ENCODE measurements around the gene PLPP7.
"Not testable (repeated sequence)": the region's sequence is repeated elsewhere in the genome, so short reads cannot be mapped to it uniquely, and the experiment has no call there.

Gene PLPP7
- 0 to 0.18 (median 0) reads per million in 4 experiments for total RNA-seq

DNA sequence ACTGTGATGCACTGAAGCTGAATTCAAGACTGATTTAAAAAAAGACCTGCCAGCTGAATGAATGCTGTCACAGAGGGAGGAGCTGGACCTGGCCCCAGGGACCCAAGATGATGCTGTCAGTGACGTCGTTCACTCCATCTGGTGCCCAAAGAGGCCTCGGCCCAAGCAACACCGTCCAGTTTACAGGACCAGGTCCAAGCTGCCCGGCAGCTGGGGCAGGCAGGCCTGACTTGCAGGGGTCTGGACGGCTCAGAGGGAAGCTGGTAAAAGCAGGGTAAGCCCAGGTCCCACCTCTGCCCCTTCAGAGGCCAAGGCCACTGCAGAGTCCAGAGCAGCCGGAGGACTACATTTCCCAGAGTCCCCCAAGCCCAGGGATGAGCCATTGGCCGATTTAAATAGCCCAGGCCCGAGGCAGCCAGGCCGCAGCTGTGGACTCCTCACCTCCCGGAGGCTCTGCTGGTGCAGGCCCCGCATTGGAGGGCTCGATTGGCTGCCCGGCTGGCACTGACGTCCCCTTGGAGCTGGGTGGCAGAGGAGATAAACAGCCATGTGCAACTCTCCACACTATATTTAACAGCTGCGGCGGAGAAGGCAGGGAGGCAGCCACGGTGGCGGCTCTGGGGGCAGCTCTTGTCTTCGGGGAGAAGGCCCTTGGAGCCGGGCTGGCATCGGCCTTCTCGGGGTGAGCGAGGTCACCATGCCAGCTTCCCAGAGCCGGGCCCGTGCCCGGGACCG lies at the start of gene PLPP7:
Gene PLPP7 (plus strand): TSS at position 423 of the 735 bp plus-strand sequence. CDS start 275 bp downstream, at position 698.
- no peak for DNase-seq

DNA sequence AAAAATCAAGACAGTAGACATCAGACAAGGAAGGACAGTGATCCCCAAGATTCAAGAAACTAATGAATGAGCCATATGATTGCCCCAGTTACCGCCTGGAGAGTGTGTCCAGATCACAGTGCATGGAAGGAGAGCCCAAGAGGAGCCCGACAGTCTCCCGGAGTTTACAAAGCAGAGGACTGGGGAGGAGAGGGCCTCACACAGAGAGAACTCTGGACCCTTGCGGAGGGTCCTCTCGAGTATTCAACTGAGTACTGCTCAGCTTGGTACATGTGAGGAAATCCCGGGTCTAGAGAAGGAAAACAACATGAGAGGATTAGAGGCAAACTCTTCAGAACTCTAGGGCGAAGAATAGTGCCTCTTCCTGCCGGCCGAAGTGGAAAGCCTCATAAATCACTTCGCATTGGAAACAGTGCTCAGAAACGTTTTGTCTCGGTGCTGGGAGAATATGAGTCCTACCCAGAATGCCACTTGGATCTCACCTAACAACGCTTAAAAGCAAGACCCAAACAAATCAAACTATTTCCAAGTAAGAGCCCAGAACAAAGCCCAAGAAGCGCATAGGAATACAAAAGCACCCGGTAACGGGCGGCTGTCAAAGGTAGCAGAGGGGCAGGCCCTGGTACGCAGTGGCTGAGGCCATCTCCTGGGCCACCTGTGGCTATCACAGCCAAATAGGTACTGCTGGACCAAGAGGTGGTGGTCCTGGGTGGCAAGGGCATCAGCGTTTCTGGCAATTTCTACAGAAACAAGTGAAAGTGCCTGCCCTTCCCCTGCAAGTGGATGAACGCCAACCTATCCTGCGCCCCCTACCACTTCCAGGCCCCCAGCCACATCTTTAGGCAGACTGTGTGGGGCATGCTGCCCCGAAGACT lies 49.2 kb upstream of the PLPP7 start:
- DNase-seq: no peak

DNA sequence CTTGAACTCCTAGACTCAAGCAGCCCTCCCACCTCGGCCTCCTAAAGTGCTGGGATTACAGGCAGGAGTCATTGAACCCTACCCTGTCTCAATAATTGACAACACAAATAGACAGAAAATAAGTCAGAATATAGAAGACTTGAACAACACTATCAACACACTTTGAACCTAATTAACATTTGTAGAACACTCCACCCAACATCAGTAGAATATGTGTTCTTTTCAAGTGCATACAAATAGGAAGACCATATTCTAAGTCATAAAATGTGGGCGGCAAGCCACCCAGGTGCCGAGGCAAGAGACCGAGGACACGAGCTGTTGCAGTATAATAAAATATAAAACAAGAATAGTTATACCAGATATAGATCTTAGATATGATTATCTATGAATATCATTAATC lies 45.2 kb upstream of the PLPP7 start:
- not testable (repeated sequence) for DNase-seq

GRCh38 chr9:131246618-131247017 lies 42.9 kb upstream of the PLPP7 start:
- no peak for DNase-seq

DNA sequence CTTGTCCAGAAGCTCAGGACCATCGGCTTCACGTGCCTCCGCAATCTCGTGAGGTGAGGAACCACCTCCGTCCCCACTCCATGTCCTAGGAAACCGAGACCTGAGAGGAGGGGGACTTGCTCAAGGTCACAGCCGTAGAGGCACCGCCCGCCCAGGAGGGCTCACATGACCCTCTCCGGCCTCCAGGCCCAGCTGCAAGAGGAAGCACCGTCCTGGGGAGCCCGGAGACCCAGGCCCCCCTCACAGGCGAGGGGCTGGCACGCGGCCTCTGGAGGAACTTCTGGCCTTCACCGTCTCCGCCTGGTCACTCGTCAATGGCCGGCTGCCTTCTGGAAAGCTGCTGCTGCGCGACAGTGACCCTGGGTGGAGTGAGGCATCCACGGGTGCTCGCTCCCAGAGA lies 37.4 kb upstream of the PLPP7 start:
- no peak for DNase-seq

GRCh38 chr9:131253891-131254491 lies 35.5 kb upstream of the PLPP7 start:
- DNase-seq: no peak

GRCh38 chr9:131254626-131255025 lies 34.9 kb upstream of the PLPP7 start:
- DNase-seq: no peak

- no peak for DNase-seq
These were observed 33.8 kb upstream of the PLPP7 start for GRCh38 chr9:131255676-131256197.

- DNase-seq: no peak
These were observed 32.1 kb upstream of the PLPP7 start for GRCh38 chr9:131257266-131258025.

GRCh38 chr9:131258186-131258585 lies 31.3 kb upstream of the PLPP7 start:
- DNase-seq: no peak

DNA sequence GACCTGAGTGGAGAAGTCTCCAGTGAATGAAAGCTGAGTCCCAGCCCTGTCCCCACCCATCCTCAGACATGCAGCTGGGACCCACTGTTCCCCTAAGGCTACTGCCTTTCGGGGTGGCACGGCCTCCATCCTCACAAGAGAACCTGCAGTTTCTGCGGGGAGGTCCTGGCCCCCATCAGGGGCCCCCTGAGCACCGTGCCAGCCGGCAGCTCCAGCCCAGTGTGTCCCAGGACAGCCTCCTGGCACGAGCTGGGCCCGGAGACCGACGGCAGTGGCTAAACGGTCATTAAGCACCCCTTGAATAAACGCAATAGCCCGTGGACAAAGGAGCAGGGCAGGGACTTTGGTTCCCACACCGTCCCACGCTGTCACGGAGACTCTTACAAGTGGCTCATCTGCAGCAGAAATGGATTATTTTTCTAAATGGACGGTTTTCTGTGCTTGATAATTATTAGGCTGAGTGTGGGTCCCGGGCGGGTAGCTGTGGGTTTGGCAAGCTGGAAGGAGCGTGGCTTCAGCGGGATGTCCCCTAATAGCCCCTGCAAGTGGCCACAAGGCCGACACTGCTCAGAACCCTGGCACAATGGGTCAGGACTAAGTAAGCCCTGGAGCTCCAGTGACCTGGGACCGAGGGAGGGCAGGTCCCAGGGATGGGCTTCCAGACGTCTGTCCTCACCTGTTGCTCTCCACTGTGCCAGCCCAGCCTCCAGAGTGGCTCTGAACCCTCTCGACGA lies 30.7 kb upstream of the PLPP7 start:
- DNase-seq: no peak

DNA sequence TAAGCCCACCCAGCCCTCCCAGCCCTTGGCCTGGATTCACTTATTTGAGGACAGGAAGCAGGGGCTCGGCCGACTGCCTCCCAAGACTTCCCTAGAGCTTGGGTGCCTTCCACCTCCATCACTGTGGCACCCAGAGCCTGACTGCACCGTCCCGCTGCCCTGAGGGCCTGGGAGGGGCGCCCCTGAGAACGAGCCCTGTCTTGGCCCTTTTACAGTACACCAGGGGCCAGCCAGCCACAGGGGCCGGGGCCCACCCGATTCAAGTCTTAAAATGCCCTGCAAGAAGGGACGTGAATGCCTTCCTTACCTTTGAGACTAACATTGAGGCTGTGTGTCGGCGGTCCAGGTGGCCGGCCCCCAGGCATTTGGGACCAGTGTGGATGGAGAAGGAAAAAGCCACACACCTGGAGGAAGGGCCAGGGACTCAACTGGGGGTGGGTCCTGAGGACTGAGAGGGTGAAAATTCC lies 30.1 kb upstream of the PLPP7 start:
- DNase-seq: no peak

- DNase-seq: no peak
These were observed 29.5 kb upstream of the PLPP7 start for GRCh38 chr9:131259916-131260597.

DNA sequence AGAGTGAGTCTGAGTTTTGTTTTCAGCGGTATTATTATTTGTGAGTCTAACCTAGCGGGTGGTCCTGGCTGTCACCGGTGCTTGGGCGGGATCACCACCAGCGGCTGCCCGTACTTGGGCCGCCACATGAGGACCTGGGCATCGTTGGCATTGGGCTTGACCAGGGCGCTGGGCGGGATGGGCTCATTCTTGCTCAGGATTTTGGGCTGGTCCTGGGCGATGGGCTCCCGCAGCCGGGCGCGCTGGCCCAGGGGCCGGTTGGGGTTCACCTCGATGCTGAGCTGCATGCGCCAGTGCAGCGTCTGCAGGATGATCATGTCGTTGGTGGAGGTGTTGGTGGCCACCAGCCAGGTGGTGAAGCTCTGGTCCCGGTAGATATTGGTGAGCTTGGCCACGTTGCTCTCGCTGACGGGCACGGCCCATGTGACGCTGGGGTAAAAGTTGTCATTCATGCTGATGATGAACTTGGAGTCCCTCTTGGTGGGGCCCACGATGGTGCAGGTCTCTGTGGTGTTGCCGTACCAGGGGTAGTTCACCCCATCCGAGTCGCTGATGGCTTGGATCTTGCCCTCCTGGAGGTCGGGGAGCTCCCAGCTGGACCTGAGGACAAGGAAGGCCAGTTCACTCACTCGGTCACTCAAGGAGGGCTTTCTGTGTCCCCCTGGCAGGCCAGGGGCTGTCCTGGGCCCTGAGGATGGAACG lies 28.6 kb upstream of the PLPP7 start:
- no peak for DNase-seq

DNA sequence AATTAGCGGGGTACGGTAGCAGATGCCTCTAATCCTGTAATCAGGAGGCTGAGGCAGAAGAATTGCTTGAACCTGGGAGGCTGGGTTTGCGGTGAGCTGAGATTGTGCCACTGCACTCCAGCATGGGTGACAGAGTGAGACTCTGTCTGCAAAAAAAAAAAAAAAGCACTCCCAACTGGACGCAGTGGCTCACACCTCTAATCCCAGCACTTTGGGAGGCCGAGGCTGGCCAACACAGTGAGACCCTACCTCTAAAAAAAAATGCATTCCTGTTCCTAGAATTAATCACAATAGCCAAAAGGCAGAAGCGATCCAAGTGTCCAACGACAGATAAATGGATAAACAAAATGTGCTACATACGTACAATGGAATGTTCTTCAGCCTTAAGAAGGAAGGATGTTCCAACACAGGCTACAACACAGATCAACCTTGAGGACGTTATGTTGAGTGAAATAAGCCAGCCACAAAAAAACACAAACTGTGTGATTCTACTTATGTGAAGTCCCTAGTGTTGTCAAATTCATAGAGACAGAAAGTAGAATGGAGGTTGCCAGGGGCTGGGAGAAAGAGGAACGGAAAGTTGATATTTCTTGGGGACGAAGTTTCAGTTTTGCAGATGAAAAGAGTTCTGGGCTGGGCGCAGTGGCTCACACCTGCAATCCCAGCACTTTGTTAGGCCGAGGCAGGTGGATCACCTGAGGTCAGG lies 27.0 kb upstream of the PLPP7 start:
- no peak for DNase-seq

- DNase-seq: not testable (repeated sequence)
These were observed 26.5 kb upstream of the PLPP7 start for GRCh38 chr9:131263033-131263343.

- no peak for DNase-seq
These were observed 25.8 kb upstream of the PLPP7 start for GRCh38 chr9:131263701-131264100.

DNA sequence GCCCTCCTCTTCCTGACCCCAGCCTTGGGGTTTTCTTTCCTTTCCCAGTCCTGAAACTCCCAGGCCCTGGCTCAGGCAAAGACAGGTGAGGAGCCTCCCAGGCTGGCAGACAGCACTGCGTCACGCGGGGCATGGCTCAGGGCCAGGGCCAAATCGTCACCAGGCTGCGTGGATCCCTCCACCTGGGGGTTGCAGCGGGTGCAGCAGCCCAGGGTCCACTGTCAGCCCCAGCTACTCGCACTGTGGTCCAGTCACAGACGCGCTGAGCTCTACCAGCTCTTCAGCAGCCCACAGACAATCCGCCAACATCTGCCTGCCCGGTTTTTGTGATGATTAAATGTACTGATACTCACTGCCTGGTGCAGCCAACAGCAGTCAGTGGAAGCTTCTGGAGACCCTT lies 25.3 kb upstream of the PLPP7 start:
- DNase-seq: peak; percentile 41

DNA sequence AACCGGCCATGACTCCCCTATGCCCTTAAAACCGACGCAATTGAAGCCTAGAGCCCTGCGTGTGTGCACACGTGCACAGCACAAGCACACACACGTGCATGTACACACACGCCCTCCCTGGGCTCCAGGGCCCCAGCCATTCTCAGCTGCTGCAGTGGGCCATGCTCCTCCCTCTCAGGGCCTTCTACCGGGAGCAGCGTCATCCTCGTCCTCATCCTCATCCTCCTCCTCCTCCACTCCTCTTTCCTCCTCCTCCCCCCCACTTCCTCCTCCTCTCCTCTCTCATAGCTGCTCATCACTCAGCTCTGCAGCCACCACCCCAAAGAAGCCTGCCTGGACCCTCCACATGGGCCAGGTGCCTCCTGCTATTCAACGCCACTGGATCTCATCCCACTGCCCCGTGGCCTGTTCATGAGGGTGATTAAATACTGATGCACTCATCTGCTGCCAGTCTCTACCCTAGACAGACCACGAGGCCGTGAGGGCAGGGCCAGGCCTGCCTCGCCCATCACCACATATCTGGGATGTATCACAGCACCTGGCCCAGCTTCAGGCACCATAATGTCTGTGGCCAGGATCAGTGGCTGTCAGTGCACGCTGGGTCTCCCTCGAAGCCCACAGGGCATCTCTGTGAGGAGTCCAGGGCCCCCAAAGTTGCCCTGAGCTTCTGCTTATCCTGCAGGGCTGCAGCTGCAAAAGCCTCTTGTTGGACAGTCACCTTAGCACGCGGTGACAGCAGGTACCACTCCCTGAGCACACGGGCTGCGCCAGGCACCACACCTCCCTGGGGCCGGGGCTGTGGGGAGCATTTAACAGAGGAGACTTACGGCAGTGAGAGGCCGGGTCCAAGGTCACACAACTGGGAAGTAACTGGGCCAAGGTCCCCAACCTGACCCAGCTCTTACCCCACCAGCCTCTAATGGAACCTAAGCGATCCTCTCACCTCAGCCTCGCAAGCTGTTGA lies 23.0 kb upstream of the PLPP7 start:
- DNase-seq: no peak

Data from effector CD8-positive, alpha-beta T cell (primary cell).